Mammary epithelial cell (primary cell): Measurements from ENCODE around the gene SMIM13.

Experiments
- EZH2 ChIP-seq: IDR thresholded peaks from 2 replicates; pipeline ENCODE4 v1.6.1; 2012; ENCODE audit warnings: low read length, inconsistent platforms, borderline replicate concordance
- TF ChIP-seq, protein P1 (sequence below), 2 donors: IDR thresholded peaks in 1 of 2; conservative IDR thresholded peaks in 1 of 2; 2 replicates each; pipeline ENCODE4 v1.5.1; 2011 to 2012; ENCODE audit warnings: inconsistent platforms in 2 of 2, low read length in 2 of 2, mild to moderate bottlenecking in 2 of 2, control low read depth in 1 of 2, low read depth in 1 of 2; ENCODE audit not compliant: insufficient read depth in 1 of 2; ENCODE audit errors: extremely low read depth in 1 of 2

DNA sequence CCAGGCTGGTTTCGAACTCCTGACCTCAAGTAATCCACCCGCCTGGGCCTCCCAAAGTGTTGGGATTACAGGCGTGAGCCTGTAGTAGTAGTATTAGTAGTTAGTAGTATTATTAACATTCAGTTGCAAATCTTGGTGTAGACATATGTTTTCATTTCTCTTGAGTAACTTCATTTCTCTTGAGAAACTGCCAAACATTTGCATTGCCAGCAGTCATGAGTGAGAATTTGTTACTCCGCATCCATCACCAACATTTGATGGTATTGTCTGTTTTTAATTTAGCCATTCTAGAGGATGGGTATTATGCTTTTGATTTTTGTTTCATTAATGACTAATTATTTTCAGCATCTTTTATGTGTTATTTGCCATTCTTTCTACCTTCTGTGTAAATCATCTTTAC is 19.4 kb downstream of the SMIM13 start:
- TF ChIP-seq, protein P1, sequence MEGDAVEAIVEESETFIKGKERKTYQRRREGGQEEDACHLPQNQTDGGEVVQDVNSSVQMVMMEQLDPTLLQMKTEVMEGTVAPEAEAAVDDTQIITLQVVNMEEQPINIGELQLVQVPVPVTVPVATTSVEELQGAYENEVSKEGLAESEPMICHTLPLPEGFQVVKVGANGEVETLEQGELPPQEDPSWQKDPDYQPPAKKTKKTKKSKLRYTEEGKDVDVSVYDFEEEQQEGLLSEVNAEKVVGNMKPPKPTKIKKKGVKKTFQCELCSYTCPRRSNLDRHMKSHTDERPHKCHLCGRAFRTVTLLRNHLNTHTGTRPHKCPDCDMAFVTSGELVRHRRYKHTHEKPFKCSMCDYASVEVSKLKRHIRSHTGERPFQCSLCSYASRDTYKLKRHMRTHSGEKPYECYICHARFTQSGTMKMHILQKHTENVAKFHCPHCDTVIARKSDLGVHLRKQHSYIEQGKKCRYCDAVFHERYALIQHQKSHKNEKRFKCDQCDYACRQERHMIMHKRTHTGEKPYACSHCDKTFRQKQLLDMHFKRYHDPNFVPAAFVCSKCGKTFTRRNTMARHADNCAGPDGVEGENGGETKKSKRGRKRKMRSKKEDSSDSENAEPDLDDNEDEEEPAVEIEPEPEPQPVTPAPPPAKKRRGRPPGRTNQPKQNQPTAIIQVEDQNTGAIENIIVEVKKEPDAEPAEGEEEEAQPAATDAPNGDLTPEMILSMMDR (conservative IDR thresholded peaks at IDR 0.05 in 1 of 2, IDR thresholded peaks at IDR 0.05 in 1 of 2; ENCODE audit: extremely low read depth in 1 of 2, insufficient read depth in 1 of 2, low read depth in 1 of 2, low read length in 2 of 2): no peak
- no peak for TF ChIP-seq EZH2
